Spleen (tissue), 11 donors: ENCODE results near the gene TGM4. TPM values are rescaled to one million over a fixed set of nuclear protein-coding genes. Genes with fewer than 3 reads are reported as not detected.

ENCODE experiments used
- DNase-seq: peaks from one replicate; pipeline ENCODE4 v3.0.0-alpha.2; 2020
- H3K27ac ChIP-seq, 8 donors: fragments of 200-600 bp; sonication (generic) in 7 of 8; 1 replicate in 4 of 8; 2 replicates in 4 of 8; pipeline versions ENCODE4 v1.5.0 to v1.8.0; 2016 to 2021; ENCODE audit warnings: inconsistent platforms in 4 of 8, mild to moderate bottlenecking in 4 of 8, moderate library complexity in 1 of 8
- H3K27me3 ChIP-seq, 7 donors: fragments of 200-600 bp; sonication (generic) in 6 of 7; replicated peaks in 1 of 7; 1 replicate in 4 of 7; 2 replicates in 3 of 7; pipeline versions ENCODE4 v1.5.0 to v1.8.0; 2016 to 2021; ENCODE audit warnings: inconsistent platforms in 3 of 7, mild to moderate bottlenecking in 1 of 7
- H3K36me3 ChIP-seq, 6 donors: fragments of 200-600 bp; sonication (generic) in 5 of 6; 1 replicate in 4 of 6; 2 replicates in 2 of 6; pipeline versions ENCODE4 v1.5.0 to v1.8.0; 2016 to 2021; ENCODE audit warnings: inconsistent platforms in 2 of 6
- H3K4me1 ChIP-seq, 6 donors: fragments of 200-600 bp; sonication (generic) in 5 of 6; 1 replicate in 3 of 6; 2 replicates in 3 of 6; pipeline versions ENCODE4 v1.5.0 to v1.8.0; 2016 to 2021; ENCODE audit warnings: inconsistent platforms in 3 of 6
- H3K4me3 ChIP-seq, 8 donors: fragments of 200-600 bp; sonication (generic) in 7 of 8; 1 replicate in 4 of 8; 2 replicates in 4 of 8; pipeline versions ENCODE4 v1.5.0 to v1.8.0; 2016 to 2021; ENCODE audit warnings: inconsistent platforms in 4 of 8, mild to moderate bottlenecking in 4 of 8, moderate library complexity in 2 of 8
- H3K9me3 ChIP-seq, 8 donors: fragments of 200-600 bp; sonication (generic) in 7 of 8; 1 replicate in 4 of 8; 2 replicates in 4 of 8; pipeline versions ENCODE4 v1.5.0 to v1.8.0; 2016 to 2021; ENCODE audit warnings: inconsistent platforms in 4 of 8
- CTCF ChIP-seq, 11 experiments: fragments of 200-600 bp in 7 of 11; fragments of 450-650 bp in 4 of 11; sonication (generic) in 4 of 11; IDR thresholded peaks in 8 of 11; conservative IDR thresholded peaks in 3 of 11; 1 replicate in 7 of 11; 2 replicates in 4 of 11; pipeline versions ENCODE4 v1.4.0 to v1.8.0; 2016 to 2021; ENCODE audit warnings: antibody characterized with exemption in 11 of 11, inconsistent platforms in 4 of 11, mild to moderate bottlenecking in 1 of 11
- POLR2A ChIP-seq, 3 donors: fragments of 450-650 bp; IDR thresholded peaks; one replicate each; pipeline ENCODE4 v1.5.1; 2017; ENCODE audit warnings: antibody characterized with exemption in 3 of 3, mild to moderate bottlenecking in 1 of 3
- POLR2AphosphoS5 ChIP-seq, 3 donors: sonication (generic); formaldehyde crosslinking; IDR thresholded peaks; one replicate each; pipeline ENCODE4 v1.5.1; 2017; ENCODE audit warnings: antibody characterized with exemption in 3 of 3
- WGBS, 5 donors: extraction: QIAGEN DNeasy Blood & Tissue Kit in 3 of 5; methylation state at CpG; one replicate each; pipeline versions ENCODE4 v1.1.5 to v1.1.7; 2013 to 2018; 5-methylcytosine and 5-hydroxymethylcytosine counted together
- intact Hi-C: fragments of 100-400 bp; cut with DNase I; formaldehyde crosslinking; loops from one replicate; pipeline ENCODE4 v1.15.0; 2023; ENCODE audit warnings: low total_unique reads
- polyA plus RNA-seq, 3 donors: library from polyadenylated mRNA; stranded (reverse); fragments of 200-250 nt; gene quantifications; one replicate each; pipeline ENCODE4 v1.2.1, GENCODE V29; 2013
- total RNA-seq, 7 donors: library from RNA; depleted of rRNA in 3 of 7; stranded (reverse); fragments of >200 nt in 3 of 7; fragmentation: NEBNext Ultra II Directional in 4 of 7; extraction: Animal tissue kit (Norgen Biotek cat#: 25700) in 4 of 7; gene quantifications; one replicate each; pipeline versions ENCODE4 v1.1.0 to v1.2.1, GENCODE V29; 2016 to 2021
- donor health status: healthy with polysubstance abuse.
- donor health status: DM: no; HTN: no; CAD: no; lungs with moderate emphysema.
- donor health status: DM: no; HTN: no; CAD: no.
- donor health status: Bipolar disorder and iron deficiency.
- donor health status: healthy.
- donor health status: DM: no; HTN: no; CAD: no.
- donor health status: DM: yes; HTN: yes; CAD: no.

Gene TGM4
- total and polyA plus RNA-seq, 10 donors = not detected

DNA sequence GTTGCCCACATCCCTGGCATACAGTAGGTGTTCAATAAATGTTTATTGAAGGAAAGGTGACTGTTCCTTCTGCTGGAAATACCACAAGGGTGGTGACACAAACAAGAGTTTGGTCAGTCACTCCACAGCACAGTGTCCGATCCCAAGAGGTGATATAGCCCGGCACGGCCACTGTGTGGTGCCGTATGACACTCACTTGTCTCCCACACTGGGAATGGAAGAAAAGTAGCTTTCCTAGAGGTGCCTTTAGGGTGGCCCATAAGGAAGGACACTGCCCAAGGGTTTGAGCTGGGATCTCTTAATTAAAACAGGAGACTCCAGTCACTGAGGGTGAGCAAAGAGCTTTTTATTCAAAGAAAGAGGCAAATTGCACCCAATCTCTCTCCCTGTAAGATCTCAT, 40.5 kb downstream of the TGM4 start:
- H3K27ac ChIP-seq = no peak overlapping the region
- intact Hi-C loops = loop anchor here (2.0 kb wide), 1 partner anchor 382 kb away; no protein-coding TSS in a partner anchor
- TF ChIP-seq POLR2AphosphoS5 (IDR thresholded peaks at IDR 0.05) (no peak), CTCF (IDR thresholded peaks at IDR 0.05 in 8 of 11, conservative IDR thresholded peaks at IDR 0.05 in 3 of 11) (no peak), POLR2A (IDR thresholded peaks at IDR 0.05) (no peak)
- no peak for DNase-seq
- H3K4me1 ChIP-seq = peaks cover 0 to 4% (median 0%) of the 10 kb centered on the region in 6 donors
- 71 to 92% (median 77%) methylated on average over 4 of the region's 4 CpGs for WGBS, 5 donors
- peaks cover 0 to 45% (median 10%) of the 10 kb centered on the region in 6 donors for H3K36me3 ChIP-seq
- no peak overlapping the region for H3K4me3 ChIP-seq
- no peaks in the 10 kb centered on the region for H3K9me3 ChIP-seq
- H3K27me3 ChIP-seq = peaks cover 0 to under 1% (median 0%) of the 10 kb centered on the region in 7 donors

GRCh38 chr3:44915702-44916438, 41.5 kb downstream of the TGM4 start:
- DNase-seq = no peak
- Histone ChIP-seq H3K9me3 (no peaks in the 10 kb centered on the region), H3K27me3 (no peaks in the 10 kb centered on the region), H3K27ac (no peak overlapping the region), H3K36me3 (peaks cover 0 to 54% (median 12%) of the 10 kb centered on the region in 6 donors), H3K4me1 (peaks cover 0 to 4% (median 0%) of the 10 kb centered on the region in 6 donors), H3K4me3 (no peak overlapping the region)
- 68 to 82% (median 75%) methylated on average over 6 to 8 of the region's 8 CpGs for WGBS, 5 donors
- intact Hi-C loops = loop anchor here (2.0 kb wide), 1 partner anchor 383 kb away; no protein-coding TSS in a partner anchor
- TF ChIP-seq CTCF (IDR thresholded peaks at IDR 0.05 in 8 of 11, conservative IDR thresholded peaks at IDR 0.05 in 3 of 11) = no peak
- no peak for TF ChIP-seq POLR2AphosphoS5 (IDR thresholded peaks at IDR 0.05)
- no peak for TF ChIP-seq POLR2A (IDR thresholded peaks at IDR 0.05)

DNA sequence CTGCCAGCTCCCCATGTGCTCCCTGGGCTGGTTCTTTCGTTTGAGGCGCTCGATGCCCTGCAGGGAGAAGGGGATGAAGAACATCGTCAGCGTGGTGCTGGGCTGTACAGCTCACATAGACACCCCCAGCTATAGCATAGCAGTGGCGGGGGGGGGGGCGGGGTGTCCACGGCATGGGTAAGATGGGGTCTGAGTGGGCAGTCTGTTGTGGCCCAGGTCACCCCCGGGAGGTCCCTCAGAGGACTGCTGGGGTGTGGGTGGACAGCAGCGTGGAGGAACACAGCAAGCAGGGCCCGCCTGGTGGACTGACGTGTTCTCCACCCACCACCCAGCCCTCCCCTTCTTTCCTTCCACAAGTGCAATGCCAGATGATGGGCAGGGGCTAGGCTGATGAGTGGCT, 43.7 kb downstream of the TGM4 start:
- intact Hi-C loops = no loop called here
- no peaks in the 10 kb centered on the region for H3K27me3 ChIP-seq
- peak; percentile 41 for DNase-seq

DNA sequence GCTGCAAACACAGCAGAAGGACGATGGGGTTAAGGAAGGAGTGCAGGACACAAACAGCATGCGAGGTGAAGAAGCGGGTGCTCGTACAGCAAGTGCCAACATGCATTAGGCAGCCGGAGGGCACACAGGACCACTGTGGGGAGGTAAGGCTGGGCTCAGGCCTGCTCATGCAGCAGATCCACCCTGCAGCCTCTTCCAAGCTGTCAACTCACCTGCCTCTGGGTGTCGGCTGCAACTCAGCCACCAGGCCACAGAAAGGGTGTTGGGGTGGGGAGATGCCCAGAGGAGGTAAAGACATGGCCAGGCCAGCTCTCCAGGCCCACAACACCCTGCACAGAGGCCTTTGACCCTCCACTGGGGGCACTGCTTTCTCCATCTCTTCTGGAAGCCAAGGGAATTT, 44.2 kb downstream of the TGM4 start:
- Histone ChIP-seq H3K27me3 (no peaks in the 10 kb centered on the region), H3K4me3 (no peak overlapping the region), H3K9me3 (no peaks in the 10 kb centered on the region), H3K4me1 (peaks cover 0 to 4% (median 0%) of the 10 kb centered on the region in 6 donors), H3K36me3 (peaks cover 0 to 82% (median 31%) of the 10 kb centered on the region in 6 donors), H3K27ac (no peak overlapping the region)
- peak; percentile 59 for DNase-seq
- intact Hi-C loops = no loop called here
- 87 to 98% (median 97%) methylated on average over 6 of the region's 6 CpGs for WGBS, 5 donors
- TF ChIP-seq POLR2A (IDR thresholded peaks at IDR 0.05) = no peak
- TF ChIP-seq POLR2AphosphoS5 (IDR thresholded peaks at IDR 0.05) = peak in 1 of 3 donors; percentile 23

More for the DNA sequence above, 43.7 kb downstream of the TGM4 start:
- H3K9me3 ChIP-seq = no peaks in the 10 kb centered on the region
- TF ChIP-seq POLR2A (IDR thresholded peaks at IDR 0.05) (no peak), POLR2AphosphoS5 (IDR thresholded peaks at IDR 0.05) (peak in 1 of 3 donors; percentile 7)
- no peak overlapping the region for H3K27ac ChIP-seq
- H3K4me1 ChIP-seq = peaks cover 0 to 4% (median 0%) of the 10 kb centered on the region in 6 donors
- H3K36me3 ChIP-seq = peaks cover 0 to 77% (median 30%) of the 10 kb centered on the region in 6 donors
- 90 to 94% (median 90%) methylated on average over 9 to 12 of the region's 12 CpGs for WGBS, 5 donors
- no peak overlapping the region for H3K4me3 ChIP-seq

GRCh38 chr3:44920081-44920480, 45.7 kb downstream of the TGM4 start:
- Histone ChIP-seq H3K36me3 (peaks cover 0 to 97% (median 31%) of the 10 kb centered on the region in 6 donors), H3K27me3 (no peaks in the 10 kb centered on the region), H3K9me3 (no peaks in the 10 kb centered on the region), H3K4me1 (no peaks in the 10 kb centered on the region), H3K4me3 (no peak overlapping the region), H3K27ac (no peak overlapping the region)
- peak; percentile 20 for DNase-seq
- TF ChIP-seq CTCF (IDR thresholded peaks at IDR 0.05 in 8 of 11, conservative IDR thresholded peaks at IDR 0.05 in 3 of 11) = no peak
- TF ChIP-seq POLR2A (IDR thresholded peaks at IDR 0.05) = no peak
- TF ChIP-seq POLR2AphosphoS5 (IDR thresholded peaks at IDR 0.05) = no peak
- WGBS, 5 donors = 91 to 100% (median 94%) methylated on average over 3 of the region's 3 CpGs
- intact Hi-C loops = no loop called here
